ENCODE results near the gene APBB1IP. TPM values are rescaled to one million over a fixed set of nuclear protein-coding genes. Genes with fewer than 3 reads are reported as not detected.

Gene APBB1IP
- total and polyA plus RNA-seq, 2 donors from 2014 or later, result 4.1 to 20.5 TPM

DNA sequence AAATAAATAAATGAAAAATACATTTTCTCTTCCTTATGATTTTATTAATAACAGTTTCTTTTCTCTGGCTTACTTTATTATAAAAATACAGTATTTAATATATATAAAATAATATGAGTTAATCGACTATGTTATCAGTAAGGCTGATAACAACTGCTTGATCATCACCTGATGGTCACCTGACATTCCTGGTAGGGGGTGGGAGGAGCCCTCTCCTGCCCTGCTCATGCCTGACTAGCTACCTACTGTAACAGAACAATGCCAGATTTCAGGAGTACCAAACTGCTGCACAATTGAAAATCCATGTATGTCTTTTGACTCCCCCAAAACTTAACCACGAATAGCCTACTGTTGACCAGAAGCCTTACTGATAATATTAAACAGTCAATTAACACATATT lies 1.3 kb upstream of the APBB1IP start:
- H3K9ac ChIP-seq (ENCODE audit: low read length in 3 of 3), result no peak overlapping the region
- H3K9me3 ChIP-seq (ENCODE audit: control insufficient read depth in 2 of 3, insufficient read depth in 1 of 3, low read length in 3 of 3), result no peaks in the 10 kb centered on the region
- no peaks in the 10 kb centered on the region for H3K4me1 ChIP-seq (ENCODE audit: control insufficient read depth in 2 of 3, insufficient read depth in 2 of 3, low read depth in 1 of 3, low read length in 3 of 3)
- intact Hi-C loops (cut with DNase I), result no loop called here
- no peak overlapping the region for H3K27ac ChIP-seq (ENCODE audit: low read depth in 2 of 2, low read length in 2 of 2)
- no peak overlapping the region for H3K4me3 ChIP-seq (ENCODE audit: low read length in 3 of 3)
- no peak for DNase-seq
- TF ChIP-seq, protein P1, sequence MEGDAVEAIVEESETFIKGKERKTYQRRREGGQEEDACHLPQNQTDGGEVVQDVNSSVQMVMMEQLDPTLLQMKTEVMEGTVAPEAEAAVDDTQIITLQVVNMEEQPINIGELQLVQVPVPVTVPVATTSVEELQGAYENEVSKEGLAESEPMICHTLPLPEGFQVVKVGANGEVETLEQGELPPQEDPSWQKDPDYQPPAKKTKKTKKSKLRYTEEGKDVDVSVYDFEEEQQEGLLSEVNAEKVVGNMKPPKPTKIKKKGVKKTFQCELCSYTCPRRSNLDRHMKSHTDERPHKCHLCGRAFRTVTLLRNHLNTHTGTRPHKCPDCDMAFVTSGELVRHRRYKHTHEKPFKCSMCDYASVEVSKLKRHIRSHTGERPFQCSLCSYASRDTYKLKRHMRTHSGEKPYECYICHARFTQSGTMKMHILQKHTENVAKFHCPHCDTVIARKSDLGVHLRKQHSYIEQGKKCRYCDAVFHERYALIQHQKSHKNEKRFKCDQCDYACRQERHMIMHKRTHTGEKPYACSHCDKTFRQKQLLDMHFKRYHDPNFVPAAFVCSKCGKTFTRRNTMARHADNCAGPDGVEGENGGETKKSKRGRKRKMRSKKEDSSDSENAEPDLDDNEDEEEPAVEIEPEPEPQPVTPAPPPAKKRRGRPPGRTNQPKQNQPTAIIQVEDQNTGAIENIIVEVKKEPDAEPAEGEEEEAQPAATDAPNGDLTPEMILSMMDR (IDR thresholded peaks at IDR 0.05; ENCODE audit: borderline replicate concordance, extremely low read depth, insufficient read depth), result no peak
- no peak for FAIRE-seq
- H3K27me3 ChIP-seq (ENCODE audit: control insufficient read depth, insufficient read depth, low read length), result no peaks in the 10 kb centered on the region
- no peaks in the 10 kb centered on the region for H3K36me3 ChIP-seq (ENCODE audit: control insufficient read depth in 2 of 3, insufficient read depth in 3 of 3, low read length in 3 of 3)

DNA sequence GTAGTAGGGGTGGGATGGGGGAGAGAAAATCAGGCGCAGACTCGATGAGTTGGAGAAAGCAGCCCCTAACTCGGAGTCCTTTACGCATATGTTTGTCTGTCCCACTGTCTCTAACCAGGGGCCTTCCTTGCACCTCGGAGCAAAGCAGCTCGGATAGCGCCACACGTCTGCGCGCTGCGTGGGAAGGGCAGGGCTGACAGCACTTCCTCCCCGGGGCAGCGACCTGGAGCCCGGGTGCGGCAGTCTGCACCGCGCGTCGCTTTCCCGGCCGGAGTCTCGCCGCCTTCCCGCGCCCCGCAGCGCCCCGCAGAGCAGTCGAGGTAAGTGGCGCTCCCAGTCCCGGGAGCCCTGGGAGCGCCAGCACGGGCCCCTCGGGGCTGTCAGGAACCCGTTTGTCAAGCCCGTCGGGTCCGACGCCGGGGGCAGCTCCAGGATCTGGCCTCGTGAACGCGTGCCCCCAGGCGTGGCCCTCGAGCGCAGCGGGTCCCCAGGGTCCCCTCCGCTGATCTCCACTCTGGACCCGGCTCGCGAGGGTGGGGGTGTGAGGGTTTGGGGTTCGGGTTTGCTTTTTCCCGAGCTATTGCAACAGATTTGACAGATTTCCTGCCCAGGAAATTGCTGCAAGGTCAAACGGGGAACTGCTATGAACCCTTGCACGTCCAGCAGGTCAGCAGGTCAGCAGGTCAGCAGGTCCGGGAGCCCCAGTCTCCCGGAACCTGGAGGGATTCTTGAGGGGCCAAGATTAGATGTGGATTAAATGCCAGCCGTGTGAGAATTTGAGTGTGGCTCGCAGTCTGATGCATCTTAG lies 597 bp downstream of the APBB1IP start:
- Histone ChIP-seq H3K4me1 (ENCODE audit: control insufficient read depth in 2 of 3, insufficient read depth in 2 of 3, low read depth in 1 of 3, low read length in 3 of 3) (no peaks in the 10 kb centered on the region), H3K9me3 (ENCODE audit: control insufficient read depth in 2 of 3, insufficient read depth in 1 of 3, low read length in 3 of 3) (no peaks in the 10 kb centered on the region), H3K36me3 (ENCODE audit: control insufficient read depth in 2 of 3, insufficient read depth in 3 of 3, low read length in 3 of 3) (no peaks in the 10 kb centered on the region), H3K9ac (ENCODE audit: low read length in 3 of 3) (no peak overlapping the region), H3K27ac (ENCODE audit: low read depth in 2 of 2, low read length in 2 of 2) (peak overlapping the region in 1 of 2 donors; percentile 47), H3K27me3 (ENCODE audit: control insufficient read depth, insufficient read depth, low read length) (no peaks in the 10 kb centered on the region), H3K4me3 (ENCODE audit: low read length in 3 of 3) (peak overlapping the region in 2 of 3 donors; percentile 39 to 55)
- FAIRE-seq (no peak), DNase-seq (peak in 4 of 5 donors; percentile 11 to 77 (median 16))
- intact Hi-C loops (cut with DNase I), result no loop called here
- TF ChIP-seq, protein P1 (IDR thresholded peaks at IDR 0.05; ENCODE audit: borderline replicate concordance, extremely low read depth, insufficient read depth), result no peak

DNA sequence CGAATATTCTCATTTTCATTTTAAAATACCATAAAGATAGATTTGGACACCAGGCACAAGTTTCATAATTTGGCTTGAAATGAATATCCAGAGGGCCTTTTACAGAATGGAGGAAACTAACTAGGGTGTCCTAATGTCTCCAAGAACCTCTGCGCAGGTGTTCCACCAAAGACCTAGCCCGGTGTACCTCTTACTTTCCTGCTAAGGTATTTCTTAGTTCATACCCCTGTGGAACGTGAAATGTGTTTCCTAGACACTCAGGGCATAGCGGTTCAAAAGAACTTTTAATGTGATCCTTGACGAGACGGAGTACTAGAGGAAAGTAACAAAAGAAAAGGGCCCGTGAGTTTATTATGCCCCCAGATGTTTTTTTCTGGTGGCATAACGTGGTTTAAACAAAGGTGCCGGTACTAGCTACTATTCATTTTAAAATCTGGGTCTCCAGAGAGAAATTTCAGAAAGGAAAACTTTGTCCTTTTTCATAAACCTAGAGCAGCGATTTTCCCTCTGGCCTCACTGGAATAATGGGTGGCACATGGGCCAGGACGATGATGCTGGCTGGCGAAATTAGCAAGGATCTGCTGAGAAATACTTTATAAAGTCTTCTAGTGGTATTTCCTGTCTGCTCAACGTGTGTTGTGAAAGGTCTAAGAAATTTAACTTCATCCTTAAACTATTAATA lies 1.4 kb downstream of the APBB1IP start:
- Histone ChIP-seq H3K9ac (ENCODE audit: low read length in 3 of 3) (no peak overlapping the region), H3K27ac (ENCODE audit: low read depth in 2 of 2, low read length in 2 of 2) (peak overlapping the region in 1 of 2 donors; percentile 47), H3K4me1 (ENCODE audit: control insufficient read depth in 2 of 3, insufficient read depth in 2 of 3, low read depth in 1 of 3, low read length in 3 of 3) (no peaks in the 10 kb centered on the region), H3K36me3 (ENCODE audit: control insufficient read depth in 2 of 3, insufficient read depth in 3 of 3, low read length in 3 of 3) (no peaks in the 10 kb centered on the region), H3K4me3 (ENCODE audit: low read length in 3 of 3) (peak overlapping the region in 1 of 3 donors; percentile 55), H3K27me3 (ENCODE audit: control insufficient read depth, insufficient read depth, low read length) (no peaks in the 10 kb centered on the region), H3K9me3 (ENCODE audit: control insufficient read depth in 2 of 3, insufficient read depth in 1 of 3, low read length in 3 of 3) (no peaks in the 10 kb centered on the region)
- TF ChIP-seq, protein P1 (IDR thresholded peaks at IDR 0.05; ENCODE audit: borderline replicate concordance, extremely low read depth, insufficient read depth), result no peak
- no peak for FAIRE-seq
- intact Hi-C loops (cut with DNase I), result no loop called here
- no peak for DNase-seq
